Measurements from ENCODE around the gene DAGLA.
"Not testable (repeated sequence)": the region's sequence is repeated elsewhere in the genome, so short reads cannot be mapped to it uniquely, and the experiment has no call there.

- not testable (repeated sequence) for TF ChIP-seq CTCF (conservative IDR thresholded peaks at IDR 0.05; ENCODE audit: low read depth, low read length); EZH2 (IDR thresholded peaks at IDR 0.05; ENCODE audit: borderline replicate concordance, low read depth, low read length, poor library complexity, severe bottlenecking)
Observed at GRCh38 chr11:61660997-61661396, 19.2 kb upstream of the DAGLA start.
